Muscle of leg (tissue), 11 donors: ENCODE measurements around the gene BPIFB1. TPM values are rescaled to one million over a fixed set of nuclear protein-coding genes. Genes with fewer than 3 reads are reported as not detected.

Experiments
- DNase-seq: peaks from one replicate; pipeline ENCODE4 v3.0.0; 2013
- H3K27ac ChIP-seq: one replicate; pipeline ENCODE4 v1.5.1; 2013; ENCODE audit warnings: mild to moderate bottlenecking, low read length, control low read depth
- H3K27me3 ChIP-seq: one replicate; pipeline ENCODE4 v1.6.1; 2013; ENCODE audit warnings: low read length; ENCODE audit not compliant: control insufficient read depth, insufficient read depth
- H3K36me3 ChIP-seq: one replicate; pipeline ENCODE4 v1.6.1; 2013; ENCODE audit warnings: low read length; ENCODE audit not compliant: control insufficient read depth, insufficient read depth
- H3K4me1 ChIP-seq: one replicate; pipeline ENCODE4 v1.6.1; 2013; ENCODE audit warnings: low read length; ENCODE audit not compliant: control insufficient read depth, insufficient read depth
- H3K4me3 ChIP-seq: one replicate; pipeline ENCODE4 v1.5.1; 2013; ENCODE audit warnings: low read length, control low read depth
- H3K9me3 ChIP-seq: replicated peaks from 2 replicates; pipeline ENCODE4 v1.6.1; 2013; ENCODE audit warnings: low read depth, low read length; ENCODE audit not compliant: control insufficient read depth
- WGBS: methylation state at CpG from one replicate; pipeline ENCODE4 v1.1.5; 2013; ENCODE audit warnings: missing lambda C conversion rate; ENCODE audit not compliant: insufficient coverage; 5-methylcytosine and 5-hydroxymethylcytosine counted together
- polyA plus RNA-seq, 8 donors: library from polyadenylated mRNA; unstranded; fragments of 120-200 nt; gene quantifications; one replicate each; pipeline versions ENCODE4 v1.2.1 to v1.2.3, GENCODE V29; 2013; ENCODE audit warnings: inconsistent platforms in 1 of 8, low replicate concordance in 1 of 8; ENCODE audit not compliant: insufficient read length in 8 of 8, insufficient read depth in 1 of 8
- total RNA-seq: library from RNA; stranded (reverse); fragments of 120-200 nt; gene quantifications from one replicate; pipeline ENCODE4 v1.2.4, GENCODE V29; 2013

BPIFB1 gene
- total and polyA plus RNA-seq, 9 donors, result 0.09 to 0.19 TPM; not detected in 7

GRCh38 chr20:33337119-33337518 lies 54.1 kb downstream of the BPIFB1 start:
- 78% methylated on average over 8 of the region's 8 CpGs for whole genome bisulfite sequencing
- Histone ChIP-seq H3K9me3 (no peaks in the 10 kb centered on the region), H3K4me3 (no peak overlapping the region), H3K4me1 (no peaks in the 10 kb centered on the region), H3K36me3 (no peaks in the 10 kb centered on the region), H3K27ac (no peak overlapping the region), H3K27me3 (no peaks in the 10 kb centered on the region)
- DNase-seq, result no peak

GRCh38 chr20:33337531-33338165 lies 54.6 kb downstream of the BPIFB1 start:
- no peak overlapping the region for H3K4me3 ChIP-seq
- no peak for DNase-seq
- H3K4me1 ChIP-seq, result no peaks in the 10 kb centered on the region
- H3K36me3 ChIP-seq, result no peaks in the 10 kb centered on the region
- no peak overlapping the region for H3K27ac ChIP-seq
- H3K9me3 ChIP-seq, result no peaks in the 10 kb centered on the region
- WGBS, result 33% methylated on average over 2 of the region's 6 CpGs
- no peaks in the 10 kb centered on the region for H3K27me3 ChIP-seq

GRCh38 chr20:33338467-33339258 lies 55.6 kb downstream of the BPIFB1 start:
- Histone ChIP-seq H3K4me3 (no peak overlapping the region), H3K9me3 (no peaks in the 10 kb centered on the region), H3K4me1 (no peaks in the 10 kb centered on the region), H3K27ac (no peak overlapping the region), H3K27me3 (no peaks in the 10 kb centered on the region), H3K36me3 (no peaks in the 10 kb centered on the region)
- 75% methylated on average over 2 of the region's 5 CpGs for WGBS
- DNase-seq, result no peak

GRCh38 chr20:33339515-33340058 lies 56.6 kb downstream of the BPIFB1 start:
- WGBS, result 69% methylated on average over 5 of the region's 8 CpGs
- H3K27ac ChIP-seq, result no peak overlapping the region
- no peaks in the 10 kb centered on the region for H3K4me1 ChIP-seq
- H3K36me3 ChIP-seq, result no peaks in the 10 kb centered on the region
- no peak overlapping the region for H3K4me3 ChIP-seq
- no peaks in the 10 kb centered on the region for H3K27me3 ChIP-seq
- DNase-seq, result no peak
- no peaks in the 10 kb centered on the region for H3K9me3 ChIP-seq

GRCh38 chr20:33343521-33343920 lies 60.5 kb downstream of the BPIFB1 start:
- Histone ChIP-seq H3K36me3 (no peaks in the 10 kb centered on the region), H3K4me1 (no peaks in the 10 kb centered on the region), H3K27me3 (no peaks in the 10 kb centered on the region), H3K4me3 (no peak overlapping the region), H3K9me3 (no peaks in the 10 kb centered on the region), H3K27ac (no peak overlapping the region)
- no peak for DNase-seq
- WGBS, result 94% methylated on average over 2 of the region's 4 CpGs

- H3K27ac ChIP-seq, result no peak overlapping the region
- H3K4me3 ChIP-seq, result no peak overlapping the region
- peaks cover 7% of the 10 kb centered on the region for H3K36me3 ChIP-seq
- no peaks in the 10 kb centered on the region for H3K9me3 ChIP-seq
- no peak for DNase-seq
- 88% methylated on average over 7 of the region's 9 CpGs for WGBS
- H3K27me3 ChIP-seq, result no peaks in the 10 kb centered on the region
- no peaks in the 10 kb centered on the region for H3K4me1 ChIP-seq
Measured at GRCh38 chr20:33345342-33345741, 62.3 kb downstream of the BPIFB1 start.

GRCh38 chr20:33348136-33348937 lies 65.3 kb downstream of the BPIFB1 start:
- Histone ChIP-seq H3K36me3 (peaks cover 19% of the 10 kb centered on the region), H3K4me3 (no peak overlapping the region), H3K4me1 (no peaks in the 10 kb centered on the region), H3K27me3 (no peaks in the 10 kb centered on the region), H3K9me3 (no peaks in the 10 kb centered on the region), H3K27ac (no peak overlapping the region)
- WGBS, result 83% methylated on average over 6 of the region's 11 CpGs
- no peak for DNase-seq

GRCh38 chr20:33349493-33349892 lies 66.5 kb downstream of the BPIFB1 start:
- H3K9me3 ChIP-seq, result no peaks in the 10 kb centered on the region
- WGBS, result 95% methylated on average over 8 of the region's 8 CpGs
- no peaks in the 10 kb centered on the region for H3K27me3 ChIP-seq
- H3K27ac ChIP-seq, result no peak overlapping the region
- H3K4me1 ChIP-seq, result no peaks in the 10 kb centered on the region
- no peak for DNase-seq
- no peak overlapping the region for H3K4me3 ChIP-seq
- peaks cover 19% of the 10 kb centered on the region for H3K36me3 ChIP-seq

- Histone ChIP-seq H3K9me3 (no peaks in the 10 kb centered on the region), H3K4me1 (no peaks in the 10 kb centered on the region), H3K27me3 (no peaks in the 10 kb centered on the region), H3K36me3 (peaks cover 19% of the 10 kb centered on the region), H3K27ac (no peak overlapping the region), H3K4me3 (no peak overlapping the region)
- DNase-seq, result no peak
- WGBS, result 74% methylated on average over 3 of the region's 3 CpGs
Measured at GRCh38 chr20:33351696-33352095, 68.7 kb downstream of the BPIFB1 start.
